SIG-M5 treated with dmso at 0.1 percent for 504 hours (cell line): ENCODE results near the gene KCNAB1.
A peak's percentile ranks its signal among the peaks of the same experiment; 100 is the strongest.

Experiments used
- DNase-seq: peaks from one replicate; lab custom pipeline; 2025; ENCODE audit not compliant: unreplicated experiment; lab: John Stamatoyannopoulos, UW

The KCNAB1 gene

DNA sequence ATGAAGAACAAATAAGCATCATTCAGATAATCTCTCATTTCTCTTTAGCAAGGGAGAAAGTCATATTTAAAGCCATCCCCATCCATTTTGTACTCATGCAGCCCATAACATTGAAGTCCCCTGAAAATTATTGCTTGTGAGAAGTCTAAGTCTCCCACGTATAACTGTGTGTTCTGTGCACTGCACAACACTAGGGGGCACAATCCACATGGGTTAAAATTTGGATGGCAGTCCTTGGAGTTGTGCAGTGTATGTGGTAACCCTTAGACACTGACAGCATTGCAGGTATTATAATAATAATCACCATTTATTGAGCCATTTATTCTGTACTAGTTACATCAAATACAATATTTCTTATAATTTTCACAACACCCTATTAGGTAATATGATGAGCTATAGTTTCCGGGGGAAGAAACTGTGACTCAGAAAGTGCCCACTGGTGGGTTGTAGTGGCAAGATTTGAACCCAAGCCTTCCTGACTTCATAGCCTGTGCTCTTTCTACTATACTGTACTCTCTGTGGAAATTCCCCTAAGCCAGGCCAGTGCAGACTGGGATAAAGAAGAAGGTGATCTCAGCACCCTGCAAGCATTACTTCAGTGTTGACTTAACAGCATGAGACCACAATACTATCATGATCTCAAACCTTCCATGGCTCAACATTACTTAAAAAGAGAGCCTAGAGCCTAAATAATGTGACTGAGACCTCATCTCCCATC lies 15.7 kb downstream of the KCNAB1 start:
- no peak for DNase-seq

DNA sequence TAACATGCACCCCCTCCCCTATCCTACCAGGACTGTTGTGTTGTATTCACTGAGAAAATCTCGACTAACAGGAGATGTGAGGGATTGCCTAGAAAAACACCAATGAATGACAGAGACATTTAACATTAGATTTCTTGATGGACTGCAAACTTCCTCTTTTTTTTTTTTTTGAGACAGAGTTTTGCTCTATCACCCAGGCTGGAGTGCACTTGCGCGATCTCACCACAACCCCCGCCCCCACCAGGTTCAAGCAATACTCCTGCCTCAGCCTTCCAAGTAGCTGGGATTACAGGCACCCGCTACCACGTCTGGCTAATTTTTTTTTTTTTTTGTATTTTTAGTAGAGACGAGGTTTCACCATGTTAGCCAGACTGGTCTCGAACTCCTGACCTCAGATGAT lies 17.0 kb downstream of the KCNAB1 start:
- peak; percentile 36 for DNase-seq

DNA sequence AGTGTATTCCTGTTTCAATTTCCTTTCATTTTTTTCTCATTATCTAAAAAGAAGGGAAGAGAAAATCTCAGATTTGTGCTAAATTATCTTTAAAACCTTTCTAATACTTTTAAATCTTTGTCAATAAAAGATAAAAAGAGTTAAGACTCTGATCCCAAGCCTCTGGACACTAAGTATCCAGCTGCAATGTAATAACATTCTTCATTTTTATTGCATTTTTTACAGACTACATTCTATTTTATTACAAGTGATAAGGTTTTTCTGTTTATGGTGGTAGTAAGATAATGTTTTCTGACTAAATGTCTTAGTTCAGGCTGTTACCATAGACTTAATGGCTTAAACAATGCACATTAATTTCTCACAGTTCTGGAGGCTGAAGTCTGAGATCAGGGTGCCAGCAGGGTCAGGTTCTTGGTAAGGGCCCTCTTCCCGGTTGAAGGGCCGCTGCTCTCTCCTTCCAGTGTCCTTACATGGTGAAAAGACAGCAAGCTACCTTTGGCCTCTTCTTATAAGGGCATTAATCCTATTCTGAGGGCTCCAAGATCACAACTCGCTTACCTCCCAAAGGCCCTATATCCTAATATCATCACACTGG lies 19.7 kb downstream of the KCNAB1 start:
- DNase-seq, result no peak

DNA sequence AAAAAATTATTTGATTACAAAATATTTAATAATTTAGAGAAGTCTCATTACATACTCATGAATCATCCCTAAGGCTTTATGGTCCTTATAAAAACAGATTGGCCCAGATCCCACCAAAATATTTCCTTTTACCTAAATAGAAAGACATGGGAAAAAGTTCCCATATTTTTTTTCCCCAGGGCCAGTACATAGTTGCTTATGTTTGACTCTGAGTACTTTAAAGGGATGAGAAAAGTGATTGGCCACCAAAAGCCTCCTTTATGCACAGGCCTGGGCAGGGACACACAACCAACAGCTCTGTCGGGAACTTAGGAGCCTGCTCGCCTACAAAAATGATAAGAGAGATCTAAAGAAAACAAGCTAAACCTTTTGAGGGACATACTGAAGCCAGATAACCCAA lies 22.3 kb downstream of the KCNAB1 start:
- no peak for DNase-seq

DNA sequence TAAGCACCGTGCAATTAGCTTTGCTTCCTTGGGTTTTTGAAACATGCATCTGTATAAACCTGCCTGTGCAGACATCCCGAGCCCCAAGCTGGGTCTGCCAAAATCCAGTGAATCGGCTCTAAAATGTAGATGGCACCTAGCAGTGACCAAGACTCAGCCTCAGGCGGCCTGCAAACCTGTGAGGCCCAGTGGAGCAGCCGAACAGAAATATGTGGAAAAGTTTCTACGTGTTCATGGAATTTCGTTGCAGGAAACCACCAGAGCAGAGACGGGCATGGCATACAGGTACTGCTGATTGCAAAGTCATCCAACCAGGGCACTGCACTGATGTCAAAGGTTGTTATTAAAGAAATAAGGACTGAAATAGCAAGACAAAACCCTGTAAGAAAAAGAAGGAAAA lies 22.8 kb downstream of the KCNAB1 start:
- no peak for DNase-seq

DNA sequence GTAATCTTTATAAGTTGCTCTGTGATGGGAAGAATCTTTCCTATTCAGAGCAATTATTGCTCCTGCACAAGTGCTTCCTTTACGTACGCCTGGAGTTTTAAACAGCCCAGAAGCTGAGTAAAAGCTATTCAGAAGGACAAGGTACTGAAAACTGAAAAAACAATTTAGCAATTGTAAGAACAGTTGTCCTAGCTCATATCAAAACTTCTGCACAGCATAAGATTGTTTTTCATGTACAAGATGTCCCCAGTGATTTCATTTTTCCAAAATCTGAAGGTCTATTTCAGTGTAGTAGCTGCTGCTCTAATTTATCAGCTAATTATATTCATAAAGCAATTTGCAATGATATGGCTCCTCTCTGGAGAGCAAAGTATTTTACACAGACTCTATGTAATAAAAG lies 23.7 kb downstream of the KCNAB1 start:
- no peak for DNase-seq

DNA sequence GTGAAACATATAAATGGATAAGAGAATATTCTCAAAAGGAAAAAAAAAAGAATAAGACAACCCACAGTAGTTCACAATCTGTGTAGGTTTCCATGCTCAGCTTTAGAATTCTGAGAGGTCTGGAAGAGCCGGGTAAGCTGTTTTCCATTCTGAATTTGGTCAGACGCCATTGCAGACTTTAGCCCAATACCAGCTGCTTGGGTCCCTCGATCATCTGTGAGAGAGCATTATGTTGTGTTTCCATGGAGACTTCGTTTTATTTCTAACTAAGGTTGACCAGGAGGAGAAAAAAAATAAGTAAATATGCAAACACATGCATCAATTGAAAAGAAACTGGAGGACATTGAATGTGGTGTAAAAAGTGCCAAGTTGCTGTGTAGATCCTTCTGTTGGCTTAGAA lies 25.5 kb downstream of the KCNAB1 start:
- DNase-seq, result no peak

DNA sequence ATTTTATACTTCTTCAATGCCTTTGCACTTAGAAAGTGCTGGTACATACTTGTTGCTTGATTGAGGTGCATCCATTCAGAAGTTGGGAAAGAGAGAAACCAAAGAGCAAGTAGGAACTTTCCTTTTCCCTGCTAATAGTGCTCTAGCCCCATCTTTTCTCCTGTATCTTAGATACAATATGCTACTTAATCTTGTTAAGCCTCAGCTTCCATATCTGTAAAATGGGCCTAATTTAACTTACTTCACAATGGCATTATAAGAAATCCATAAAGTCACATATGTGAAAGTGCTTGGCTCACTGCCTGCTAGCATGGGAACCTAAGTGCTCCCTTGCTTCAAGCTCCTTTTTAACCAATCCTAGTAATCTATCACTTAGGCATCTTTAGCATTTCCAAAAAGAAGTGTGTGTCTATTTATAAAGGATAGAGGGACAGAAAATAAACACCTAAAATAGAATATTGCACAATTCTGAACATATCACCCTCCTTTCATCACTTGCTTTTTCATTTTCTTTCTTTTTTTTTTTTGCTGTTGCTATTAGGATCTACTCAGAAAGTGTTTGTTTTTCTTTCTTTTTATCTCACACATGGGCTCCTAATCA lies 28.1 kb downstream of the KCNAB1 start:
- no peak for DNase-seq

DNA sequence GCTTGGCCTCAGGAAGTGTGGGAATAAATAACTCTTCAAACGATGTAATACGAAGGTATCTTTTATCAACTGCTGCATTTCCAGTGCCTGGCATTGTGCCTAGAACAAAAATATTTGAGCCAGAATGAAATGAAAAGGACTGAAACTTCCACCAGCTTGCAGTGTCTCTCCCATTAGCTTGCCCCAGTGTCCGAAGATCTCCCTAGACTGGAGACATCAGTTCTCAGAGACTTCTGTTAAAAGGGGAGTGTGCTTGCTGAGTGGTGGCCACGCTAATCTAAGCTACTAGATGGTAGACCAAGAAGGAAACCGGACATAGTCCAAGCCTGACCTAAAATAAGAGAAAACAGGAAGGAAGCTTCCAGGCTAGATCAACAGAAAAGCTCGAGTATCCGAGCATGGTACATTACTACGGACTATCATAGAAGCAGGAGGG lies 28.6 kb downstream of the KCNAB1 start:
- peak; percentile 46 for DNase-seq

DNA sequence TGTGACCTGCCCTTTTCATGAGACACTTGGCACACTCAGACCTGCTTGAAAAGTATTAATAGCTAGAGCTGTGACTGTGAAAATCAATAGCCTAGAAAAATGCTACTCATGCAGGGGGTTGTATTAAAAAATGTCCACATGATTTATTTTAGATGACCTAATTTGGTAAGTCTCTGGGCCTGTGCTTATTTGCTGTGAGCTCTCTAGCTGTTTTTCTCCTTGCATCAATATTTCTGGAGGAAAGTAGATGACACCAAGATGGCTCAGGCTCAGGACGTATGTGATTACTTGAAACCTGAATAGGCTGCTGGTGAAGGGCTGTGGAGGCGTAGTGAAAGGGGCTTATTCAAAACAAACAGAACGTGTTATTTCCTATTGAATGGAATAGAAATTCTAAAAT lies 29.5 kb downstream of the KCNAB1 start:
- DNase-seq, result no peak

DNA sequence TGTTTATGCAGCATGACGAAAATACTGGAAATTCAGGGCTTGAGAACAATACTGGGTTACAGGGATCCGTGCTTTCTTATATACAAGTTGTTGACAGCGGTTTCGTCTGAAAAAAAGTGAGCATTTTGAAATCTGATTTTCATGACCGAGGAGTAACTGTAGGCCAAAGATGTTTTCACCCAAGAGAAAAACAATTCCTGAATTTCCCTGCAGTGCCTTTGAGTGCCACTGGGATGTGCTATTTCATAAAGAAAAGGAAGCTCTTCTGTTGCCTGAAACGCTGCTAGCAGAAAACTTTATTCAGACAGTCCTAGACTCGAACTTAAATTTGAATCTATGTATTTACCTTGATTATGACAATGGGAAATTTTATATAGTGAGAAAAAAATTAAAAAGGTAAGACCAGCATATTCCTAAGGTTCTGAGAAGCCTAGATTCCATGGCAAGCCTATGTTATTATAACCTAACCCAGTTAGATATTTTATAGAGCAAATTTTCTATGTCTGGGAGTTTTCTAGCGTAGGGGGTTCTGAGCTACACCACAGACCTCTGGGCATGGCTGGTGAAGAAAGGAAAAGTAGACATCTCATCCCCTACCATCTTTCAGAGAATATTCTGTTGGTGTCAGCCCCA lies 30.2 kb downstream of the KCNAB1 start:
- peak; percentile 69 for DNase-seq

DNA sequence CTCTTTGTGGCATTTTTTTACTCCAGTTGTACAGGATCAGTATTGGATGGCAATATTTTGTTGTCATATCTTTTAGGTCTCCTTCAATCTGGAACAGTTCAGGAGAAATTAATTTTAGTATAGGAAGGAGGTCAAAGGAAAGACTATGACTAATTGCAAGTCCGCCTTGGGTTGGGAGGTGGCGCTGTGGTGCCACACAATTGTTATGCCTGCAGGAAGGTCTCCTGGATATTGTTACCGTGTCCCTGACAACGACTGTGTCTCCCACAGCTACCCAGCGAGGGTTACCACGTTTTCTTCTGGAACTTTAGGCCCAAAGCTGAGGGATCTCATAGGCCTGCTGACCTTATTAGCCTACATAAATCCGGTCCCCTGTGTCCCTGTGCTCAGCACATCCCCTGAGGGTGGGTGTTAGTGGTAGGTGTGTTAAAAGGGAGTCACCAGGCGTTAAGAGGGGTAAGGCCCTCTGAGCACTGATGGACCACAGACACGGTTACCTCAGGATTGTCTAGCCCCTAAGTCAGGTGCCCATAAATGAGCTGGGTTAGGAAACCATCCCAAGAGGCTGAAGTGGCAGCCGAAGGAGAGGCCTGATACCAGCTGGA lies 31.5 kb downstream of the KCNAB1 start:
- DNase-seq, result peak; percentile 62

DNA sequence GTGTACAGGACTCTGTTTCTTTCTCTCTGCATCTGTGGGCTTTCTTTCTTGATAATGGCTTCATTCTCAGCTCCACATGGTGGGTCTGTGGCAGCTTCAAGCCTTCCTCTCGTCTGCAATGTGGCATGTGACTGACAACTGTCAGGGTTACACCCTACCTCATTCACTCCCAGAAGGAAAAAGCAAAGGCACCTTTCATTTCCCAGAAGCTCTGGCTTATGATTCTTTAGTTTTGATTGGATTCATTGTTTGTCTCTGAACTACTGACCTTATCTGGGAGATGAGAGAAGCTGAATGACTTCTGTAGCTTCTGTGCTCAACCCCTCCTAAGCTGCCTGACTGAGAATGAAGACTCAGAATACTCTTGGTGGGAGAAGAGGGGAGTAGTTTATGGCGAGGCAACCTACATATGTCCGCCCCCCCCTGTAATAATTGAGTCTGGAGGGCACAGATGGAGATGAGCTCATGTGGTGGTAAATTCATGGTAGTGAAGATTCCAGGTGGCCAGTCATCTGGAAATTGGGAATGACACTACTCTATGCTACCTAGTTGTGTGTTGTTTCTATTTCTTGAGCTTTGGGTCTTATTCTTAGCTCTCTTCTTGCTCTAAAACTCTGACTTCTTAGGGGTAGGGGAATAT lies 38.4 kb downstream of the KCNAB1 start:
- no peak for DNase-seq

DNA sequence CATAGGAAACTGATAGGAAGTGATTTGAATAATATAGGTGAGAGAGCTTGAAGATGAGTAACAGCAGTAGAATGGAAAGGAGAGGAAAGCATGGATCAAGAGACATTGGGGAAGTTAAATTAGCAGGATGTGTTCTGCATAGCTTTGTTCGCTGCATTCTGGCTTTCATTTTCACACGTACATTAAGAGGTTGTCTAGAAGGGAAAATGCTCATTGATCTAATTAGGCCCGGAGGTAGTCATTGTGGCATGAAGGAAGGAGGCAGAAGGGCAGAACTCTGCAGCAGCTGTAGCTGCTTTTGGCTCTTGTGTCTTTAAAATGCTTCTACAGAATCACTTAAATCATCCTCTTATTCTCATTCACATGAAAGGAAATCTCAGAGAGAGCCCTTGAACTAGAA lies 40.3 kb downstream of the KCNAB1 start:
- DNase-seq, result no peak

DNA sequence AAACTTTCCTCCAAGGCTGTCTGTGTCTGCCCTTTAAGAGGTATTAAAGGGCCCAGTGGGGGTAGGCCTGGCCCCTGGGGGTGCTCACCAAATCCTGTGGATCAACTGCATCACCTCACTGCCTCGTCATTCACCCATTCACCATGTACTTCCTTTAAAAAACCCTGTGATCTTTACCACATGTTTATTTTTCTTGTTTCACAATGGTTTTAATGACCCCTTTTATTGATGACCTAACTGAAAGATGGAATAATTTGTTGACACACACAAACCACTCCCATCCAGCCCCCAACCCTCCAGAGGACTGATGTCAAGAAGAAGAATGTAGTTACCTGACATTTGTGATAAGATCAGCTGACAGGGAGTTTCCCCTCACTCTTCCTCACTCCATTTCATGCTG lies 40.8 kb downstream of the KCNAB1 start:
- DNase-seq, result no peak

DNA sequence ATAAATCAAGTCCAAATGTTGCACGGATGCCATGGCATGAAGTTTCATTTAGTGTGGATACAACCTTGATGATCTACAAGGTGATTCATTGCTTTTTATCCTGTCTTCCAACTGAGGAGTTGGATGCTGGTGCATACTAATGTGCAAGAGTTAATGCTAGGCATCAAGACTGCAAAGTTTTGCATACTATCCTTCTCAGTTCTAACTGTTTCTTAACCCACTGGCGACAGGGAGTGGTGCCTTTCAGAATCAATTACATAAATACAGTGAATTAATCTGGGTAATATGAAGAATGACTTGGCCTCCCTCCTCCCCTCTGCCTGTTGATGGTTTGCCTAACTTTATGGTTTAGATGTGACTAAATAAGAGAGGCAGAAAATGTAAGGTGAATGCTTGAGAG lies 43.5 kb downstream of the KCNAB1 start:
- DNase-seq, result no peak

DNA sequence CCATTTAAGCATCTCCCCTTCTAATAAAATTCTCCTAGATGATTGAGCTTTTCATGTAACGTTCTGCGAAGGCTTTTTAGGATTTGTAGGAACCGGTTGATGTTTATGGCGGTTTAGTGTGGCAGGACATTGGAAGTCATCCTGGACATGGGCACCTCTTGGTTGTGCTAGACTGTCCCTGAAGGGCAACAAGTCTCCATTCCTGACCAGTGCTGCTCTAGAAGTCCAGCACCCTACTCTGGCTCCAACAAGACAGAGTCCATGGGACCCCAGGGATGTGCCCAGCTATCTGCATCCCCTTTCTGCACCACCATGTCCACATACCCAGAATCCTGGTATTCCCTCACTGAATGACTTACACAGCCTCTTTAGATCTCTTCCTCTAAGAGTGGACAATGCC lies 46.4 kb downstream of the KCNAB1 start:
- no peak for DNase-seq

DNA sequence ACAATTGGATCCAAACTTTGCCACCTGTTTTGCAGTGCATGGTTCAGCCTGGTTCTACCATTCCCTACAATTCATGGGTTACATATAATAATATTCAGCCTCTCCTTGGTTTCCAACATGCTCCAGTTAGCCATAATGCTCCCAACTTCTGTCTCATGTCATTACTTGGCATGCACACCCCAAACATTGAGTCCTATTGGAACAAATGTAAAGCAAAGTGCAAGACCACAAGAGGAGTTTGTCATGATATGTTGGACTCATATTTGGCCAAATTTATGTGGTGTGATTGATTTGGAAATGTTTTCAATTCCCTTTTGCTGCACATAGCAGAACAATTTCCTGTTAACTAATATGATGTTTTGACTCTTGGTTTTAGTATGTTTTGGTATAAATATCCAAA lies 50.2 kb downstream of the KCNAB1 start:
- no peak for DNase-seq

DNA sequence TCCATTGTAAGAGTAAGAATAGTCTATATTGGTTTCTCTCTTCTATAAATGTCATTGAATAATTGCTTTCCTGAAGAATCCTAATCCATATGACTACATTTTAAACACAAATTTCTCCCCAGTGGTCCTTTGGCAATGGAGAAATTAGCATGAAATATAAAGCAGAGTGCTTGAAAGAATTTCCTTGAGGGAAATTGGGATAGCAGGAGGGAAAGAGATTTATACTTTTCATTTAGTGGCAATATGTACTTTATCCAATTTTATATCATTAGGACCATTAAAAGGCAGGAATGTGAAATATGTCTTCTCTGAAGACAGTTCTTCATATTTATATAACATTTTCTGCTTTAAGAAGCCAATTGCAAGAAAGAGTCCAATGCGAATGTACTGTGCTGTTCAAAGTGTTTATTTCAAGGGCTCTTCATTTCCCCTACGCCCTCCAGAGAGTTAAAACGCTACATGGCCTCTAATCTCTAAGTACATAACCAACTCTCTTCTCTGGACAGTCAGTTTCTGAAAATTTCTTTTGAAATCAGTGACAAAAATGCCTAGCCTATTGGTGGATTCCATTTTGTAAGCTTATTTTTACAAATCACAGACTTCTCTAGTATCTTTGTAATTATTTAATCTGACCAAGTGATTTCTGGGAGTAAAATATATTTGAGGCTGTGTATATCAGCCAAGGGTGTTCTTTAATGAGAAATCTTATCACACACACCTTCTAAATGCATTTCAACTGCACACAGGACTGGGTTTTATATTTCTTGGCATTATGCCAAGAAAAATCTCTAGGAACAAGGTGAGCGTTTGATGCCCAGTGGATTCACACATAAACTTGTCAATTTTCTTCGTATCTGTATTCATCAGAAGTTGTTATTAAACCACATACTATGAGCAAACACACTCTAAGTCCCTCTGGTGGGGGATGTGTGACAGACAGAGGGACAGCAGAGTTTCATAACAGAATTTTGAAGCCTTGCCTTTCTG lies 51.2 kb downstream of the KCNAB1 start:
- DNase-seq, result no peak

DNA sequence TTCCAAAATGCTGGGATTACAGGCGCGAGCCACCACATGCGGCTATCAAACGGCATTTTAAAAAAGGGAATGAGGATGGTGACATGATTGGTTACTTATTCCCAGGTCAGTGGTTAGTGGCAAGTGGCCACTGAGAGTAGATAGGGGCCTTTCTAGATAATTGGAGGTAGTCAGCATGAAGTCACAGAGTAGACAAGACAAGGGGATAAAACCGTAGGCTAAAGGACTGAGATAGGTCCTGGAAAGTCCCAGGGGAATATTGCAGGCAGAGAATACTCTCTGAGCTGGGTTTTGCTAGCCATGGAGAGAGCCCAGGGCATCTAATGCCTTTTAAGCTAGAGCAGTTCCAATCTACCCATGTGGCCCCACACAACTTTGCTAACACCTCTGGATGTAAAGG lies 52.2 kb downstream of the KCNAB1 start:
- DNase-seq, result no peak
